Cardiac fibroblast (primary cell): ENCODE results near the gene PPL.
A peak's percentile ranks its signal among the peaks of the same experiment; 100 is the strongest.

Experiments used
- DNase-seq, 2 donors: peaks; one replicate each; pipeline versions ENCODE4 v3.0.0 to v3.0.0-alpha.2; 2010; ENCODE audit warnings: low read depth in 2 of 2
- H3K4me3 ChIP-seq, 2 donors: replicated peaks in 1 of 2; 1 replicate in 1 of 2; 2 replicates in 1 of 2; pipeline ENCODE4 v1.5.1; 2011; ENCODE audit warnings: low read depth in 2 of 2, low read length in 2 of 2, mild to moderate bottlenecking in 2 of 2, moderate library complexity in 1 of 2
- CTCF ChIP-seq: IDR thresholded peaks from one replicate; pipeline ENCODE4 v1.5.1; 2011; ENCODE audit warnings: low read depth, mild to moderate bottlenecking, low read length, inconsistent platforms

The PPL gene

GRCh38 chr16:4888428-4889135, 48.4 kb downstream of the PPL start:
- TF ChIP-seq CTCF = no peak
- no peak for DNase-seq
- H3K4me3 ChIP-seq = no peak overlapping the region

GRCh38 chr16:4886151-4886550, 50.8 kb downstream of the PPL start:
- TF ChIP-seq CTCF = no peak
- no peak overlapping the region for H3K4me3 ChIP-seq
- DNase-seq = no peak

GRCh38 chr16:4884972-4885874, 51.7 kb downstream of the PPL start:
- no peak overlapping the region for H3K4me3 ChIP-seq
- no peak for TF ChIP-seq CTCF
- no peak for DNase-seq

- no peak for TF ChIP-seq CTCF
- no peak for DNase-seq
- H3K4me3 ChIP-seq = no peak overlapping the region
Measured at GRCh38 chr16:4884209-4884608, 52.7 kb downstream of the PPL start.

- no peak for DNase-seq
- TF ChIP-seq CTCF = no peak
- no peak overlapping the region for H3K4me3 ChIP-seq
Measured at GRCh38 chr16:4883501-4883900, 53.4 kb downstream of the PPL start.

GRCh38 chr16:4882633-4883285, 54.2 kb downstream of the PPL start:
- peak; percentile 43 to 59 for DNase-seq
- no peak overlapping the region for H3K4me3 ChIP-seq

More at GRCh38 chr16:4882633-4883285, 54.2 kb downstream of the PPL start:
- no peak for TF ChIP-seq CTCF
